DMS53 treated with DMSO at 0.1 percent for 48 hours (cell line): Measurements from ENCODE around the gene KLF4.
"Not testable (repeated sequence)": the region's sequence is repeated elsewhere in the genome, so short reads cannot be mapped to it uniquely, and the experiment has no call there.

Experiments
- DNase-seq: peaks from one replicate; lab custom pipeline; 2025; ENCODE audit not compliant: unreplicated experiment; lab: John Stamatoyannopoulos, UW

Gene KLF4

DNA sequence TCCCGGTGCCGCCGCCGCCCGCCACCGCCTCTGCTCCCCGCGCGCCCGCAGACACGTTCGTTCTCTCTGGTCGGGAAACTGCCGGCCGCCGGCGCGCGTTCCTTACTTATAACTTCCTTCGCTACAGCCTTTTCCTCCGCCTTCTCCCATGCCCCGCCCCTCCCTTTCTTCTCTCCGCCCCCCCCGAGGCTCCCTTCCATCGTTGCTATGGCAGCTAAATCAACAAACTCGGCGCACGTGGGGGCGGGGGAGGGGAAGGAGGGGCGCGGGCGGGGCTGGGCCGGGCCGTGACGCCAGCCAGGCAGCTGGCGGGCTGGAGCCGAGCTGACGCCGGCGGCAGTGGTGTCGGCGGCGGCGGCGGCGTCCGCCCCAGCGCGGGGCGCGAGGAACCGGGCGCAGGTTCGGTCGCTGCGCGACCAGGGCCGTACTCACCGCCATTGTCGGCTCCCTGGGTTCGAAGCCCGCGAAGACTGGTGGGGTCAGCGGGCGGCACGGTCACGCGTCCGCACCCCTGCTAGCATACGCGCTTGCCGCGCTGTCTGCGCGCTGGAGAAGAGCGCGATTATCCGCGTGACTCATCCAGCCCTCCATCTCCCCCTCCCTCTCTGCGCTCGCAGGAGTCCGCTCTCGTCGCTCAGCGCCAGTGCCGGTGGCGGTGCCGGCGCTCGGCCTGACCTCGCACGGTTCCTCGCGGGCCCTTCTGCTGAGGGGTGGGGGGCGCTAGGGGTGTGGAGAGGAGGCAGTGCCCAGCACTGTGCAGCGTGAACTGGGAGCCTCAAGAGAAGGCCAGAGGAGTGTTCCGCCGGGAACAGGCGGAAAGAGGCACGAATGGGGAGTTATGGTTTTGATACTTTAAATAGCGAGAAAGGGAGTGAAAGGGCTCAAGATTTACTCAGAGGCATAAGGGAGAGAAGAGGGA, at the start of gene KLF4:
Gene KLF4, minus strand, starts transcription at position 83 of the 919 bp plus-strand sequence. CDS start 597 bp downstream, outside the sequence.
- DNase-seq, result peak; percentile 78

DNA sequence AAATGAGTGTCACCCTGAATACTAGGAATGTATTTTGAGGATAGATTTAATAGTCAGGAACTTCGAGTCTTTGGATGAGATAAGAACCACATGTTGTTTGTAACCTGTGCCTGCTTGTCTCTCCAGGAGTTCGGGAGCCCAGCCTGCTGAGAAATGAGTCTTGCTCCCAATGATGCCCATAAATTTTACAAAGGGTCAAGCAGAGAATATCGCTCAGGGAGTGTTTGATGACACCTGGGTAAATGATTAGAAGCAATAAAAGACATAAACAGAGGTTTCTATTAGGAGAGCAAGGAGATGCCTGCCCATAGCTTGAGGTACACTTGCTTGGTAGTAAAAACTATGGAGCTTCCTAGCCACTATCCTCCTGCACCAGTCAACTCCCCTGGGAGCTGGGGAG, 46.9 kb upstream of the KLF4 start:
- no peak for DNase-seq

DNA sequence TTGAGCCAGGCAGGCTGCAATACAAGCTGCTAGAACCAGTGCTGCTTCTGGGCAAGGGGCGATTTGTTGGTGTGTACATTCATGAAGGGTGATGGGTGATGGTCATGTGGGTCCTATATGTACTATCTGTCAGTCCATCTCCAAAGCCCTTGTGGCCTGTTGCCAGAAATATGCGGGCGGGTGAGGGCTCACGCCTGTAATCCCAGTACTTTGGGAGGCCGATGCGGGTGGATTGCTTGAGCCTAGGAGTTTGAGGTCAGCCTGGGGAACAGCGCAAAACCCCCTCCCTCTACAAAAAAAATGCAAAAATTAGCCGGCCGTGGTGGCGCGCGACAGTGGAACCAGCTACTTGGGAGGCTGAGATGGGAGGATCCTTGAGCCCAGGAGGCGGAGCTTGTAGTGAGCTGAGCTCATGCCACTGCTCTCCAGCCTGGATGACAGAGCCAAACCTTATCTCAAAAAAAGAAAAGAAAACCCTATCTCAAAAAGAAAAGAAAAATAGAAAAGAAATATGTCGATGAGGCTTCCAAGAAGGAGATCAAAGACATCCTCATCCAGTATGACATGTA, 45.0 kb upstream of the KLF4 start:
- no peak for DNase-seq

DNA sequence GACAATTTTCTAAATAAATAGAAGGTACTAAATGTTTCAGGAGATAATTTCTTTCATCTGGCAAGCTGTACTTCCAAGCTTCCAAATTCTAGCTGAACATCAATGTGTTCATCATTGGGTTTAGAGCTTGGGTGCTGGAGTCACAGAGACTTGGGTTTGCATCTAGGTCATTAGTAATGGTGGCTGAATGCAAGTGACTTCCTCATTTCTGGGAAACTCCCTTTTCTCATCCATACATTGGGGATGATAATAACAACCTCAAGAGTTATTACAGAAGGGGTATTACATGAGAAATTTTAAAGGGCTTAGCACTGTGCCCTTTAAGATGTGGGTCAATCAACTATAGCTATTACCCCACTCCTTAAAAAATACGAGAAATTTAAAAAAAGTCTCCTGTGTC, 41.1 kb upstream of the KLF4 start:
- no peak for DNase-seq

DNA sequence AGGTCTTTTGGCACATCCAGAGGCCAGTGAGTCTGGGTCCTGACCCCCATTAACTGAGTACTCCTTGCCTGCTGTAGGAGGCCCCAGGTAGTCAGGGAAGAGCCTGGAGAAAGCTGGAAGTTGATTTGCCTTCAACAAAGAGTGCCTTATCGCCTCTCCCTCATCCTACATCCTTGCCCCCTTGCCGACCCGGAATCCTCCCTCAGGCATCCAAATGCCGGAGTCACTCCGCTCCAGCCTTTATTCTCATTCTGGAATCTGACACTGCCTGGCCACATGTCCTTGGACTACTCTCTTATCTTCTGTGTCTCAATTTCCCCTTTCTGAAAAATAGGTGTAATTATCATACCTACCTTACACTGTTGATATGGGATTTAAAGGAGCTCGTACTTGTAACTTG, 39.1 kb upstream of the KLF4 start:
- DNase-seq, result no peak

DNA sequence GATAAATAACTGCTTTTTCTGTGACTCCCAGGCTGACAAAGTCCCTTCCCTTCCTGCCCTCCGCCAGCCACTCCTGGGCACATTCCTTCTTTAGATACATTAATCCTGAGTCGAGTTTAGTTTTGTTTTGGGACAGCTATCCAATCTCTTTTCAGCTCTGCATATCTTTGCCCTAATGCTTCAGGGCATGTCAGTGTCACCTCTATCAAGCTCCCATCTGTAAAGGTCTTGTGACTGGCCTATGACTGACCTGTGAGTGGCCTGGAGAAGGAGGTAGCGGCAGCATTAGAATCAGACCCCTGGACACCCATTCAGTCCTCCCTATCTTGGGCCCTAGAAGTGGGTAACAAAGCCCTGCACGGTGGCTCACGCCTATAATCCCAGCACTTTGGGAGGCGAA, 34.0 kb upstream of the KLF4 start:
- DNase-seq, result no peak

DNA sequence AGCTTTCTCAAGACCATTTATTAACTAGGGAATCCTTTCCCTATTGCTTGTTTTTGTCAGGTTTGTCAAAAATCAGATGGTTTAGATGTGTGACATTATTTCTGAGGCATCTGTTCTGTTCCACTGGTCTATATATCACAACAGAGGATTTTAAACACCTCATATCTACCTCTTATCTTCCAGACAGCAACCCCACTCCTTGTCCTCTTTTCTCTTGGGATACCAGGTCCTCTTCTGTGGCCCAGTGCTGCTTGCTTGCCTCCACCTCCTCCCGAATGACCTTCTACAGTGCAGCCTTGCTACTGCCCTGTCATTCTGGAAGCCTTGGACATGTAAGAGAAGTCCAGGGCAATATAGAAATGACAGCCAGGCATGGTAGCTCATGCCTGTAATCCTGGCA, 30.6 kb upstream of the KLF4 start:
- DNase-seq, result no peak

DNA sequence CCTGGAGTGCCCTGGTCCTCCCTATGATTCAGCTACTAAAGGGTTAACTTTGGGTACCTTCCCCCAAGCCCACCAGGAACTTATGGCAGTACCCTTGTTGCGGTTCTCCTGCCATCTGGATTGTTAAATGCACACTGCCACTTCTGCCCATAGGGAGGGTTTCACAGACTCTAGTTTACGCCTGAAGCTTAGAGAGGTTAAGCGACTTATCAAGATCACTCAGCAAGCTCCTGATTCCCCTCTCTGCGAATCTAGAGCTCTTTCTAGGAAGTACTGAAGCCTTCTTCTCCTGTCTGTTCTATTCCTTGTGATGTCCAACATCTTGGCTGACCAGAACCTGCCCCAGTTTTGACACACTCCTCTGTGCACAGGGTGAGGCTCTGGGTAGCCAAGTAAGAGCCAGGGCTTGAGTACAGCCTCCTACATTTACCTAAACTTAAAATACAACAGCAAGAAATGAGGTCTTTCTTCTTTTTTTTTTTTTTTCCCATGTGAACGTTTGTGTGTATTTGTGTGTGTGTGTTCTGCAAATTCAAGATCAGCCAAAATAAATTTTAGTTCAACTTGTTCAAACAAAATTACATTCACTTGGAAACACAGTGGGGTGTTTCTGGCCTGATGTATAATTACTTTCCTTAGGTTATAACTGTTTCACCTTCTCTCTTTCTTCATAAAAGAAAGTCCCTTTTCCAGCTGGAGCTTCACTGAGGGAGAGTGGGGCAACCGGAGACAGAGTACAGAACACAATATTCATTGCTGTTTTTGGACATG, 28.7 kb upstream of the KLF4 start:
- DNase-seq, result no peak

DNA sequence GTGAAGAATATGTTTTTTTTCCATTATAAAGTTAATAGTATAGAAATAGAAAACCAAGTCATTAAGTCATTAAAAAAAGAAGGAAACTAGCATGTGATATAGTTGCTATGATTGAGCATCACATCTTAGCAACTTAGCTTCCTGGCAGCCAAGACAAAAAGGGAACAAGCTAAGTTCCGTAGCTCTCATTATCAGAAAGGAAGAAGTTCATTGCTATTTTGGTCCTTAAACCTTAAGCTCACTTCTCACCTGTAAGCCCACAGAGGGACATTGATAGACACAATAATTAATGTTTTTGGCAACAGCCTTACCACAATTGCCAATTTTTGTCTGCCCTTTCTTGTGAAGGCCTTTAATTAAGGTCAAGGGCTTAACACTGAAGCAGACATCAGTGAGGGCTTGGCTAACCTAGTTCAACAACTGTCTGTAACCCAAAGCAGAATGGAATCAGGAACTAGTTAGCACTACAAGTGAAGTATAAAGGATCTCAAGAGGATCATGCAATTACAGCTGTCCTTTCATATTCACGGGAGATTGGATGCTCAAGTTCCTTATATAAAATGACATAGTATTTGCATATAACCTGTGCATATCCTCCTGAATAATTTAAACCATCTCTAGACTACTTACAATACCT, 24.0 kb upstream of the KLF4 start:
- no peak for DNase-seq

DNA sequence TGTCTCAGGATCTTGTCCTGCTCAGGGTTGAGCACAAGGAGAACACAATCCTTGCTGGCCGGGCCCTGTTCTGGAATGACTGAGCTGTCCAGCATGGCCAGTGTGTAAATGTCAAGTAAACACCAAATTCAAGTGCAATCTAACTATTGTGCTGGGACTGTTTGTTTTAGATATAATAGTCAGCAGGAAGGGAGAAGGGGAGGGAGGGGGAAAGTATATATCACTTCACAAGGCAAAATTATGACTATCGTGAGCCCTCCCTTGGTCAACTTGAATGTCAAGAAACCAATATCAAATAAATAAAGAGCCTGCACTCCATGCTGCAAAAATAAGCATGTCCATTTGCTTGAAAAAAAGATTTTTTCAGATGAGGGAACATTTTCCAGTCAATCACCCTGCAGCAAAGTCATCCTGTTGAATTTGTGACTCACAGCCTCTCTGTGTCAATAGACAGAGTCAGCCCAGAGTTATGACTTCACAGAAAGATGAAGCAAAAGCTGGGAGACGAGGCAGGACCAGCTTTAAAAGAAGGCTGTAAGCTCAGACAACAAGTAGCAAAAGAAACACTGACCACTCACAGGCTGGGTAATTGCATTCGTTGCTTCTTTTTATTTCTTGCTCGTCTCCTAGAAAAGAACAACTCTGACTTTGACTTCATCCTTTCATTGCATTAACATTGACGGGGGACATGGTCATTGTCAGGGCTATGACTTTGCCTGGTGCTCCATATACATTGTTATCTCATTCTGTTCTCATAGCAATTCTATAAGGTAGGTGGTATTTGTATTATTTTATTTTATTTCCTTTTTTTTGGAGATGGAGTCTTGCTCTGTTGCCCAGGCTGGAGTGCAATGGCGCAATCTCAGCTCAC, 15.3 kb upstream of the KLF4 start:
- peak; percentile 79 for DNase-seq

DNA sequence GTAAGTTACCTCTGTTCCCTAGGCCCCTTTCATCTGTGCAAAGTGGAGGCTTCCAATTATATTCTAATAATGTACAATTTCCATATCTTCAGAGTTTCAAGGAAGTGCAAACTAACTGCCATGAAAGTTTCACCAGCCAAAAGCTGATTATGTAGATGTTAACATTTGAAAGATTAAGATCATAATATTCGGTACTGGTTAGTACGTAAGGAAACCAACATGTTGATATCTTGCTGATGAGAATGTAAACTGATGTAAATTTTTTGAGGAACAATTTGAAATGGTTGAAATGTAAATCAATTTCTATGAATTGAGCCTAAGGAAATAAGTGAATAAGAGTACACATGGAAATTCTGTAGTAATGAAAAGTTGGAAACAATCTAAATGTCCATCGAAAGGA, 12.9 kb upstream of the KLF4 start:
- DNase-seq, result no peak

DNA sequence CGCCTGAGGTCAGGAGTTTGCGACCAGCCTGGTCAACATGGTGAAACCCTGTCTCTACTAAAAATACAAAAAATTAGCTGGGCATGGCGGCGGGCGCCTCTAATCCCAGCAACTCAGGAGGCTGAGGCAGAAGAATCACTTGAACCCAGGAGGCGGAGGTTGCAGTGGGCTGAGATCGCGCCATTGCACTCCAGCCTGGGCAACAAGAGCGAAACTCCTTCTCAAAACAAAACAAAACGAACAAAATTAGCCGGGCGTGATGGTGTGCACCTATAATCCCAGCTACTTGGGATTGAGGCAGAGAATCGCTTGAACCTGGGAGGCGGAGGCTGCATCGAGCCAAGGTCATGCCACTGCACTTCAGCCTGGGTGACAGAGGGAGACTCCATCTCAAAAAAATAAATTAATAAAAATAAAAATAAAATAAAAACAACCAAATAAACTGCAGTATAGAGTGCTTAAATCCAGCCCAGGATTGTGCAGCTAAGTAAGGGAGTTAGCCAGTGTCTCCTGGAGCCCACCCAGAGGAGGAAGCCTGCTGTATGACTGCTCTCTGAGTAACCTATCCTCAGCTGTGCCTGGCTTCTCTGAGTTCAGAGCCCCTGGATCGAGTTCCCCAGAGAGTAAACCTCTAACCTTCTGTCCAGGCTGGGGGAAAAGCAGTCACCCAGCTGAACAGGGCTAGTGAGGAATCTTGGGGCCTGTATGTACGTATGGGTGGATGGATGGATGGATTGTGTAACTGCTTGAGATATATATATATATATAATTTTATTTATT, 11.0 kb upstream of the KLF4 start:
- not testable (repeated sequence) for DNase-seq

DNA sequence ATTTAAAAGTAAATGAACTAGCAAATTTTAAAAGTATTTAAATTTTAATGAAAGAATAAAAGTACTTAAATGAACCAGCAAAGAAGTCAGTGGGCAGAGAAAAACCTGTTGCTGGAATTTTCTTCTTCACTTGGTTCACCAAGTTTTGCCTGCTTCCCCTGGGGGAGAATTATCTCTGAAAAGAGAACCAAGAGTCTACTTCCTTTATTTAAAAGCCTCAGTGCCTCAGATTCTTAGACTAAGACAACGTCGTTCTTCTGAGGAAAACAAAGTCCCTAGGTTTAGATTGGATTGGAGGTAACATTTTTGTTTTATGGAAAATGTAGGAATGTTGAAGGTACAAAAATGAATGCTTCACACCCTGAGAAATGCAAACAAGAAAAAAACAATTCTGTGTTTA, 7.4 kb upstream of the KLF4 start:
- no peak for DNase-seq

DNA sequence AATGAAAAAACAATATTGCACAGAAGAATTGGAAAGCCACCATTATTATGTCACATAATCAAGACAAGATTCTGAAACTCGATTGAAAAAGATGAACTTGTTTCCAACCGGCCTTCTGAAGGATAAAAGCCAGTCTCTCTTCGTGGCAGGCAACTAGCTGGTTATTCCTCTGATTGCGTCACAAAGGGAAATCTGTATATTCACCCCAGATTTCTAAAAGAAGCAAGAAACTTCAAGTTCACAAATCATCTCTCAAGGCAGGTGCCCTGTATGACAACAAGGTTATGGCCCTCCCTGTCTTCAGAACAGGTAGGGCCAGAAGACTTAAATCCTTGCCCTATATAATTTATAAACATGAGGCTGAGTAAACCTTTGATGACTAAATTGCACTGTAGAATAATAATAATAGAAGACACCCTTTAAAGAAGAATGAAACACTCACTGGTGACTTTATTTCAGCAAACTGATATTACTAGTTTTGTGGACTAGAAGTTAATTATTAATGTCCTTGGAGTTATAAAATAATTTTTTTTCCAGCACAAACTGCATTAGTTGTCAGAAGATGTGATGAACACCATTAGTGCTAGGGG, 2.9 kb upstream of the KLF4 start:
- DNase-seq, result no peak

DNA sequence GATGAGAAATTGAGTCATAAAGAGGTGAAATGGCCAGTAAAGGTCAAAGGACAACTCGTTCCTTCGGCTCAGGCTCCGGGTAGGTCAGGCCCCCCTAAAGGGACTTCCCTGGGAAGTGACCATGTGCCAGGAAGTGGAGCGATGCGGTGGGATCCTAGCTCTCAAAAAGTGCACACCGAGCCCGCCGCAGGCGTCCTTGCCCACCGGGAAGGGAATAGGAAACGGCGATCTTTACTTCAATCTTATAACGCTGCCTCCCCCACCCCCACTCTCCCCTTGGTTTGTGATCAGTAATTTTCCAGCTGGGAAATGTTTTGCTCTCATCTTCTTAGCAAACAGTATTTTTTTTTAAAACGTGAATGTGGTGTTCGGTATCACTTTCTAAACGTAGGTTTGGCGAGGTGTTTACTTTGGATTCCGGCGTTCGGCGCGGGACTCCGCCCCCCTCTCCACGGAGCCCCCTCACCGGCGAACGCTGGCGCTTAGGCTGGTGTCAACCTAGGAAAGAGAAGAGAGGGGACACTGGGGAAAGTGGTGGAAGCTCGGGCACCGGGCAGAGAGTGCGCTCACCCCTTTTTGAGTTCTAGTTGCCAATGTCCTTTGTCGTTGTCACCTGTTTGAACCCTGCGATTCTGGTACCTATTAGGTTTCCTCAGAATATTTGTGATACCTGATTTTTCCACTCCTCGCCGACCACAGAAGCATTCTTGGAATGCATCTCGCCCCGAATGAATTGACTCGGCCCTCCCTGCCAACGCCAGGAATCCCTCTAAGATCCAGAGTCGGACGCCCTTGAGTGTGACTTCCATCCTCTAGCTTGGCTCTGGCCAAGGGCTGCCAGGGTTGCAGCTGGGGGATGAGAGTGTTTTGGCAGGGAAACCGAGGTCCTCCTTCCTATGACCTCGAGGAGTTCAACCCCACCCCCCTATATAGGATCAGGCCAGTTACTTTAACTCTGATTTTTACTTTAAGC, 1.8 kb upstream of the KLF4 start:
- no peak for DNase-seq

DNA sequence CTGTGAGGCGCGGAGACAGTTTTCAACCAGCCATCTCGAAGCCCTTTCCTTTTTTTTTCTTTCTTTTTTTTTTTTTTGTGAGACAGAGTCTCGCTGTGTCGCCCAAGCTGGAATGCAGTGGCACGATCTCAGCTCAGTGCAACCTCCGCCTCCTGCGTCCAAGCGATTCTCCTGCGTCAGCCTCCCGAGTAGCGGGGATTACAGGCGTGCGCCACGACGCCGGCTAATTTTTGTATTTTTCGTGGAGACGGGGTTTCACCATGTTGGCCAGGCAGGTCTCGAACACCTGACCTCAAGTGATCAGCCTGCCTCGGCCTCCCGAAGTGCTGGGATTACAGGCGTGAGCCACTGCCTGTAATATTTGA, 1.0 kb upstream of the KLF4 start:
- not testable (repeated sequence) for DNase-seq

DNA sequence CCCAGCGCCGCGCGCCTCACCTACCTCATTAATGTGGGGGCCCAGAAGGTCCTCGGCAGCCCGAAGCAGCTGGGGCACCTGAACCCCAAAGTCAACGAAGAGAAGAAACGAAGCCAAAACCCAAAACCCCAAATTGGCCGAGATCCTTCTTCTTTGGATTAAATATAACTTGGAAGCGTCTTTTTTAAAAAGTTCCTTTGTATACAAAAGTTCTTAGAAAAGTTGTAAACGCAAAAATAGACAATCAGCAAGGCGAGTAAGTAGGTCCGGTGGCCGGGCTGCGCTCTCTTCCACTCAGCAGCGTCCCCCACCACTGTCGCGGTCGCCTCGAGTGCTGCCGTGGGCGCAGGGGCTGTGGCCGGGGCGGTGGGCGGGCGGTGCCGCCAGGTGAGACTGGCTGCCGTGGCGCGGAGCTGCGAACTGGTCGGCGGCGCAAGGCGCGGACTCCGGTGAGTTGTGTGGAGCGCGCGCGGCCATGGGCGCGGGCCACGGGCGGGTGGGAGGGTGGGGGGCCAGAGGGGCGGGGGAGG, 360 bp downstream of the KLF4 start:
- no peak for DNase-seq
